ENCODE measurements around the gene BPIFA2. TPM values are rescaled to one million over a fixed set of nuclear protein-coding genes. Genes with fewer than 3 reads are reported as not detected.

BPIFA2 gene
- total and polyA plus RNA-seq, 9 of the 15 experiments (the other 6 are each of a cell fraction or from before 2014, with no cell fraction given): not detected

- TF ChIP-seq ZBTB11 (CRISPR knock-in tag; IDR thresholded peaks at IDR 0.05): no peak
These were observed 44.0 kb downstream of the BPIFA2 start (continued) for GRCh38 chr20:33211817-33212424.

GRCh38 chr20:33217052-33217451 is 49.1 kb downstream of the BPIFA2 start, which contains the start of gene BPIFA3:
Gene BPIFA3, plus strand, starts transcription at chr20:33217352. Its CDS starts 185 bp downstream, at chr20:33217537.
- no peak within 1 kb of the TSS for H2AFZ ChIP-seq (ENCODE audit: low read depth, low read length)
- H3K4me1 ChIP-seq (replicated peaks in 1 of 2; ENCODE audit: control insufficient read depth in 2 of 2, insufficient read depth in 2 of 2, low read length in 2 of 2): no peaks in the 10 kb centered on the region

More at GRCh38 chr20:33217052-33217451, 49.1 kb downstream of the BPIFA2 start, which contains the start of gene BPIFA3:
- ChIA-PET POLR2A (no interaction called here), CTCF (ENCODE audit: low intra/inter-chr PET ratio) (no interaction called here)
- FAIRE-seq (no peak), ATAC-seq (no peak), DNase-seq (ENCODE audit: extremely low read depth in 1 of 4, low spot score in 3 of 4) (no peak)
- Histone ChIP-seq H3K27ac (ENCODE audit: extremely low read depth, low read depth, low read length) (no peak within 1 kb of the TSS), H3K79me2 (ENCODE audit: control insufficient read depth, insufficient read depth, low read length) (no peaks in the 10 kb centered on the region), H3K9me1 (ENCODE audit: control insufficient read depth, insufficient read depth, low read length) (no peaks in the 10 kb centered on the region), H3K4me3 (no peak within 1 kb of the TSS), H3K9ac (ENCODE audit: insufficient read depth in 1 of 2, low read depth in 2 of 2, low read length in 2 of 2) (no peak within 1 kb of the TSS), H3K27me3 (ENCODE audit: control insufficient read depth in 2 of 2, insufficient read depth in 2 of 2, low read length in 2 of 2) (peaks cover 0 to 6% of the 10 kb centered on the region in 2 experiments; a peak in 4 of 5 replicates), H3K9me3 (replicated peaks; ENCODE audit: control insufficient read depth, insufficient read depth, low read depth, low read length) (no peaks in the 10 kb centered on the region), H4K20me1 (replicated peaks; ENCODE audit: control insufficient read depth, insufficient read depth, low read length) (0 out of 2 replicates have a peak, but pooled peaks cover 4% of the 10 kb centered on the region), H3K4me2 (ENCODE audit: insufficient read depth, low read length) (no peak within 1 kb of the TSS), H3K36me3 (ENCODE audit: control insufficient read depth, insufficient read depth, low read length) (no peaks in the 10 kb centered on the region)
- TF ChIP-seq ZFX (CRISPR knock-in tag; IDR thresholded peaks at IDR 0.05) (no peak), FOS (IDR thresholded peaks at IDR 0.05; ENCODE audit: extremely low read depth, insufficient read length) (no peak), ETV5 (CRISPR knock-in tag; IDR thresholded peaks at IDR 0.05; ENCODE audit: low read depth) (no peak), ZNF551 (CRISPR knock-in tag; IDR thresholded peaks at IDR 0.05) (no peak), ZNF280A (IDR thresholded peaks at IDR 0.05; ENCODE audit: low read depth, partially characterized antibody) (no peak), FOXK2 (conservative IDR thresholded peaks at IDR 0.05 in 1 of 2, IDR thresholded peaks at IDR 0.05 in 1 of 2; ENCODE audit: low read depth in 2 of 2) (no peak)
- WGBS (ENCODE audit: insufficient coverage, low coverage, missing lambda C conversion rate): 0% methylated on average over 2 of the region's 2 CpGs
- BruUV-seq (replicated peaks): no TSS peak
- in situ Hi-C loops (cut with MboI): no loop called here
- intact Hi-C loops (cut with micrococcal nuclease): no loop called here
